GM04503 (cell line): ENCODE measurements around the gene ACSM6.
A peak's percentile ranks its signal among the peaks of the same experiment; 100 is the strongest.
"Not testable (repeated sequence)": the region's sequence is repeated elsewhere in the genome, so short reads cannot be mapped to it uniquely, and the experiment has no call there.

Experiments used
- DNase-seq: peaks from one replicate; pipeline ENCODE4 v3.0.0-alpha.2; 2012; ENCODE audit warnings: low read depth

The ACSM6 gene

GRCh38 chr10:95193944-95194343 is at the start of gene ACSM6:
Gene ACSM6 (plus strand): TSS chr10:95194238. CDS start chr10:95194486, 248 bp downstream.
- no peak for DNase-seq

- DNase-seq, result no peak
These were observed 25.3 kb upstream of the ACSM6 start for GRCh38 chr10:95168694-95169093.

GRCh38 chr10:95169522-95169921 is 24.5 kb upstream of the ACSM6 start:
- DNase-seq, result no peak

- no peak for DNase-seq
These were observed 23.2 kb upstream of the ACSM6 start for GRCh38 chr10:95170790-95171189.

GRCh38 chr10:95171336-95171735 is 22.7 kb upstream of the ACSM6 start:
- DNase-seq, result no peak

- DNase-seq, result no peak
These were observed 21.2 kb upstream of the ACSM6 start for GRCh38 chr10:95172851-95173250.

GRCh38 chr10:95176101-95176500 is 17.9 kb upstream of the ACSM6 start:
- no peak for DNase-seq

GRCh38 chr10:95177429-95177828 is 16.6 kb upstream of the ACSM6 start:
- no peak for DNase-seq

GRCh38 chr10:95178266-95178665 is 15.8 kb upstream of the ACSM6 start:
- no peak for DNase-seq

GRCh38 chr10:95178797-95179196 is 15.2 kb upstream of the ACSM6 start:
- DNase-seq, result no peak

- peak; percentile 13 for DNase-seq
These were observed 12.3 kb upstream of the ACSM6 start for GRCh38 chr10:95181726-95182125.

GRCh38 chr10:95183271-95184230 is 10.5 kb upstream of the ACSM6 start:
- DNase-seq, result peak; percentile 12

- DNase-seq, result no peak
These were observed 6.4 kb upstream of the ACSM6 start for GRCh38 chr10:95187617-95188016.

GRCh38 chr10:95188593-95188992 is 5.4 kb upstream of the ACSM6 start:
- DNase-seq, result no peak

- no peak for DNase-seq
These were observed 2.0 kb downstream of the ACSM6 start for GRCh38 chr10:95196046-95196445.

GRCh38 chr10:95201736-95202135 is 7.7 kb downstream of the ACSM6 start:
- no peak for DNase-seq

- DNase-seq, result not testable (repeated sequence)
These were observed 8.8 kb downstream of the ACSM6 start for GRCh38 chr10:95202865-95203264.

GRCh38 chr10:95208702-95209391 is 14.8 kb downstream of the ACSM6 start:
- DNase-seq, result no peak

- no peak for DNase-seq
These were observed 15.6 kb downstream of the ACSM6 start for GRCh38 chr10:95209509-95210127.

GRCh38 chr10:95211606-95212279 is 17.7 kb downstream of the ACSM6 start:
- no peak for DNase-seq

GRCh38 chr10:95214369-95214768 is 20.3 kb downstream of the ACSM6 start:
- DNase-seq, result no peak

- no peak for DNase-seq
These were observed 20.8 kb downstream of the ACSM6 start for GRCh38 chr10:95214793-95215192.
